Stimulated activated CD8-positive, alpha-beta memory T cell treated with anti-CD3 and anti-CD28 coated beads, Interleukin-2, amount 100 ng/mL, for 48 hours (primary cell): Measurements from ENCODE around the gene SRP68.

Source experiments
- DNase-seq, 2 donors: peaks; one replicate each; pipeline ENCODE4 v3.0.0-alpha.2; 2020; ENCODE audit warnings: low read depth in 2 of 2

The SRP68 gene

GRCh38 chr17:76072148-76072858, at the start of gene SRP68:
TSS of gene SRP68 (minus strand) at chr17:76072517. CDS start at chr17:76072491, 26 bp downstream.
- peak; percentile 76 to 81 for DNase-seq

- no peak for DNase-seq
These were observed 49.7 kb upstream of the SRP68 start for GRCh38 chr17:76121932-76122430.

- no peak for DNase-seq
These were observed 48.3 kb upstream of the SRP68 start for GRCh38 chr17:76120658-76121008.

DNA sequence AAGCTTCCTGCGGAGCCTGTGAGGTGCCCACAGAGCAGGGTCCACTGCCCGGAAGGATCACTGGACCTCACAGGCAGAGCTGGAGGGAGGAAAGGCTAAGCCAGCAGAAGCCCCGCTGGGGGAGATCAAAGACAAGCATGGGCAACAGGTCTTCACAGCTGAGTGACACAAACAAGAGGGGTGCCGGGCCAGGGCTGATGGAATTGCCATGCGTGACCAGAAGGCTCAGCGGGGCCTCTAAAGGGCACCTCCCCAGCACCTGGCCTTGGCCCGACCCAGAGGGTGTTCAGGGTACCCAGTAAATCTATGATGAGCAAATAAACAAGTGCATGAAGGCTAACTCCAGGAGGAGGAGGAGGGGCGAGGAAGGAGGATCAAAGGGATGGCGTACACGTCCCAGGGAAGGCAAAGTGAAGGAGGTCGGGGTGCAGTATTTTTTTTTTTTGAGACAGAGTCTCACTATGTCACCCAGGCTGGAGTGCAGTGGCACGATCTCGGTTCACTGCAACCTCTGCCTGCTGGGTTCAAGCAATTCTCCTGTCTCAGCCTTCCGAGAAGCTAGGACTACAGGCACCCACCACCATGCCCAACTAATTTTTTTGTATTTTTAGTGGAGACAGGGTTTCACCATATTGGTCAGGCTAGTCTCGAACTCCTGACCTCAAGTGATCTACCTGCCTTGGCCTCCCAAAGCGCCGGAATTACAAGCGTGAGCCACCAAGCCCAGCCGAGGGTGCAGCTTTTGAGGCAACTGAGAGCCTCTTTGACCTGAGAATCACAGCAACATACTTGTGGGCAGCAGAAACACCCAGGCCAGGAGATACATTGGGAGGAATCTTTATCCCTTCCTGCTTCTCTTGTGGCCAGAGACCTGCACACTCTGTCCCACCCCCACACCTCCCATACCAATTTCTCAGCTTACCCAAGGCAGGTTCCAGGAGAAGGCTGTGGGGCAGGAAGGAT, 47.4 kb upstream of the SRP68 start:
- DNase-seq = no peak

GRCh38 chr17:76115138-76115754, 42.9 kb upstream of the SRP68 start:
- DNase-seq = no peak

- no peak for DNase-seq
These were observed 39.6 kb upstream of the SRP68 start for GRCh38 chr17:76111956-76112355.

- DNase-seq = no peak
These were observed 35.2 kb upstream of the SRP68 start for GRCh38 chr17:76107509-76107908.

DNA sequence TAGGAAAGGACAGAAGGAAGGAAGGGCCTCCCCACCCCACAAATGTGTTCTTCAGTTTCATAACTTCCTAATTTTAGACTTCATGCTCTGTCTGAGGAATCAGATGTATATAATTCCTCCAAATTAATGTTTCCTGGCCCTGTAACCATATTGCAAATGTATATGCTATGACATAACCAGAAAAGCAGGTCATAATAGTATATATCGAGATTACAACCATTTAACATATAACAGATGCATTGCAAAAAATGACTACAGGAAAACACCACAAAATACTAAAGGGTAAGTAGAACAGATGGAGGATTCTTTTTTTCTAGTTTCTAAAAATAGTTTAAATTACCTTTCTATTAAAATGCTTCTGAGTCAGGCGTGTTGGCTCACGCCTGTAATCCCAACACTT, 34.4 kb upstream of the SRP68 start:
- no peak for DNase-seq

DNA sequence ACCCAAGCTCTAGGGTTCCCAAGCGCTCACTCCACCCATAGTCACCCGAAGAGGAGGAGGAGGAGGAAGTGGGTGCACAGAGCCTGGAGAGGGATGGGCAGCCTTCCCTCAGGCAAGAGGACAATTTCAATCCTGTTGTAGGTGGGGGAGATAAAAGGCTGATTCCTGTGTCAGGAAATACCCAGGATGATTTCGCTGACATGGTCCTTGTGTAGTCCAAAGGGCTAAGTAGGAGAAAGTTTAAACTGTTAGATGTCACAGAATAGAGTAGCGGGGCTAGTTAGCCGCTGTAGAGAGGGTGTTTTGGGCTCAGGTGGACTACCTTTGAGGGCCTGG, 32.5 kb upstream of the SRP68 start:
- no peak for DNase-seq

- no peak for DNase-seq
These were observed 32.0 kb upstream of the SRP68 start for GRCh38 chr17:76104140-76104895.

DNA sequence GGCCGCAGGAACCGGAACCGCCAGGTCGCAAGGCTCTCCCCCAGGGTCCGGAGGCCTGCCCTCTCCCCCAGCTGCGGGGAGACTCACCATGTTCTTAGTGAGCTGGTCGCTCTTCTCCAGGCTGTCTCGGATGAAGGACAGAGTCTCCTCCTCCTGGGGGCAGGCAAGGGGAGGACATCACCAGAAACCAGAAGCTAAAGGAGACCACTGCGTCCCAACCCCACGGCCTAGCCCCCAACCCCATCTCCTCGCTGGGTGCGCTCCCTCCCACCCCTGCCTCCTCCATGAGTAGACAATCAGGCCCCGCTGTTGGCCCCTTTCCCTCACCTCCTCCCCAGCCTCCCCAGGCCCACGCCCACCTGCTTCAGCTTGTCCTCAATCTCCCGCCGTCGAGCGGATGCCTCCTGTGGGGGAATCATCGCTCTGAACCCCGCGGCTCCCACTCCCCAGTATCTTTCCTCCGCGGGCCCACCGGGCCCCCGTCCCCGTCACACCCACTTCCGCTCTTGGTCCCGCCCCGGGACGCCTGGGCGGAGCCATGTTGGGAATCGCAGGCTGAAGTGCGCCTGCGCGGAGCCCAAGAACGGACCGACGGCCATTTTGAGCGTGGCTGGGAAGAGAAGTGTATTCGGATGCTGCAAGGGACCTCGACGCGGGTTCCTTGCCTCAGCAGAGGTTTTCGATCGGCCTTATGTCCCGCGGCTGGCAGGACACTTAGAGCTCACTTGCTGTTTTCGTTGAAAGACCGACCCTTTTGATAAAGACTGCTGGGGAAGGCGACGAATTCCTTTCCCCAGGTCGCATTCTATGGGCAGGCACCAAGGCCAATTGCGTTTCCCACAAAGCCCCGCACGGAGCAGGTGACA, 31.2 kb upstream of the SRP68 start, which contains the start of gene EXOC7:
EXOC7 (minus strand) TSS at position 514 of the 866 bp plus-strand sequence; CDS start at position 419, 95 bp downstream.
- peak; percentile 89 to 90 for DNase-seq

DNA sequence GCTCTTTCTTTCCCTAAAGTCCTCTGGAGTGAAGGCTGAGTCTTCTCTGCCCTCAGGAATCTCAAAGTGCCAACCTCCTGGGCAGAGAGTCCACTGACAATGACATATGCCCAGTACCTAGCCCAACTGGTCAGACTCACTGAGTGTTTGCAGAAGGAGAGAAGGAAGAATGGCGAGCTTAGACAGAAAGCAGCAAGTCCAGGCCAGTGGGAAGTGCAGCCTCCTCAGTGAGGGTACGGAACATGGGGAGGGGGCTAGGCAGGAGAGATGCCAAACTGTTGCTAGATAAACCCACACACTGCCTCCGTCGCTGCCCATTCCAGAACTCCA, 30.6 kb upstream of the SRP68 start:
- no peak for DNase-seq

GRCh38 chr17:76097716-76098295, 25.5 kb upstream of the SRP68 start:
- no peak for DNase-seq

GRCh38 chr17:76095943-76096342, 23.6 kb upstream of the SRP68 start:
- DNase-seq = no peak

DNA sequence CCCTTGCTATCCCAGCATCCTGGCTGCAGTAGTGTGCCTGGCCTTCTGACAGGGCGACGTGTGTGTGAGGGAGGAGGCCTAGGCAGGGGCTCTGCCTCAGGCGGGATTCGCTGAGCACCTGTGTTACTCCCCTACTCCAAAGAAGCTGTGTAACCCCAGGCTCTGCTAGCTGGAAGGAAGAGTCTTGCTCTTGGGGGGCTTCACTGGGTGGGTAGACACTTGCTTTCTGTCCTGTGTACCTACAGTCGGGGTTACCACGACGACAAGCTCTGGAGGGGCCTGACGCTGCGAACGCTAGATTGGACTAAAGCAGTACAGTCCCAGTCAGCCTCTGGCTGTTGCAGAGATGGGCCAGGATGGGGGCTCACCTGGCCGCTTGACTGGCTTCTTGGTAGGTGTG, 21.7 kb upstream of the SRP68 start:
- DNase-seq = no peak

DNA sequence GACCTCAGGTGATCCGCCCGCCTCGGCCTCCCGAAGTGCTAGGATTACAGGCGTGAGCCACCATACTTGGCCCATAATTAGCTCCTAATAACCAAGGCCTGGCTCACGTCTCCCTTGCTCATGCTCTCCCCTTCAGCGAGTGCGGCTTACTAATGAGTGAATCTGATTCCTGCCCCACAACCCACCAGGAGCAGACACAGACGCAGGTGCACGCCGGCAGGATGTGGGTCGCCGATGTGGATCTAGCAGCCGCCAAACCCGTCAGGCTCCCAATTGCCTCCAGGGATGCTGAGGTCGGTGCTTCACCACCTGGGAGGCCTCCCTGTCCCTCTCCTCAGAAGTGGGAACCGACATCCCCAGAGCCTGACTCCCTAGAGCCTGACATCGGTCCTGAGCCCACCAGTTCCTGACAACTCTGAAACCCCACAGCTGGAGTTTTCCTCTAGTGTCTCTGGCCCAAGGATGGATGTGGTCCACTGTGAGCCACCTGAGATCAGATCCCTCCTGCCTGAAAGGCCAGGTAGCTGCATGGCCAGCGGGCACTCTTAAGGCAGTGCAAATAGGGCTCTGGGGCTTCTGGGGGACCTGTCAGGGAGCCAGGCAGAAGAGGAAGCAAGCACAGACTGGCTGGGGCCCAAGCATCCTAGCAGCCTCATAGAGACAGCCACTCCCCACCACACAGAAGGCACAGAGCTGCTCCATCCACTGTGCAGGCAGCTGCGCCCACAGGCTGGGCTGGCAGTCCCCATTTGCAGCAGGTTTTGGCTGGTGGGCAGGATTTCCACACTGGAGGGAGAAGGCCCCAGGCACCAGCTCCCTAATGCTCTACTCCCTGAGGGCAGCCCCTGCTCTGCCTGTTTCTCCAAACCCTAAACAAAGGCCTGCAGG, 20.5 kb upstream of the SRP68 start:
- DNase-seq = no peak

DNA sequence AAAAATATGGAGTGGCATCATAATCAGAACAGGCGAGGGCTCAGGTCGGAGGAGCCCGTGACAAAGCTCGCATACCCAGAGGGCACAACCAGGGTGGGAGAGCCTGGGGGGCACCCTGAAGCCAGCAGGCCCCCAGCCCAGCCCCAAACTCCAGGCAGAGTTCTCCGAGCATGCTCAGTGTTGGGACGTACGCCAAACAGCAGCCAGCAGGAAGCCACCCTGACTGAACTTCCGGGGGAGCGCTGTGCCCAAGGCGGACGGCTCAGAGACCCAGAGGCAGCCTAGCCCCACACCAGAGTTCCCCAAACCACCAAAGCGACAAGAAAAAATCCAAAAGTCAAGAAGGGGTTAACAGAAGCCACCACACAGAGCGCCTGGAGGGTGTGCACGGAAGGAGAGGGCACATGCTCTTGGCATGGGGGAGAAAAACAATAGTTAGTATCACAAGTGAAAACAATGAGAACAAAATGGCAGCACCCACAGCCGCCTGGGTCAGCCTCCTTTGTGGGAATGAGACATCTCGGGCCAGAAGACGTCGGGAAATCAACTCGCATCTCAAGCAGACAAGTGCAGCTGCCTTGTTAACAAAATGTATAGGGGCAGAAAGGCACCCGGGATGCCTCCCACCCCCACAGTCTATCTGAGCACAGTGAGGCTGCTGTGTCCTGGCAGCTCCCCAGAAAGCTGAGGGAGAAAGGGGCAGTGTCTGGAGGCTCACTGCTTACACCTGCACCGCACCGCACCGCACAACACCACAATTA, 19.4 kb upstream of the SRP68 start:
- DNase-seq = no peak

GRCh38 chr17:76090517-76091129, 18.3 kb upstream of the SRP68 start:
- DNase-seq = no peak
